Naive thymus-derived CD4-positive, alpha-beta T cell (primary cell): ENCODE results near the gene ABHD4. TPM values are rescaled to one million over a fixed set of nuclear protein-coding genes. Genes with fewer than 3 reads are reported as not detected.
"Not testable (repeated sequence)": the region's sequence is repeated elsewhere in the genome, so short reads cannot be mapped to it uniquely, and the experiment has no call there.

Experiments used
- ATAC-seq: fragments of 150-1000 bp; cut with Tn5 transposase; 2 replicates; pipeline ENCODE4 v1.10.0; 2021; ENCODE audit warnings: mild to moderate bottlenecking, moderate library complexity
- CTCF ChIA-PET: fragments of 350-600 bp; sonication (Branson Sonifier 250); formaldehyde crosslinking; loops from one replicate; lab custom pipeline; 2021; ENCODE audit warnings: antibody characterized with exemption; lab: Charles Lee
- POLR2A ChIA-PET: fragments of 350-600 bp; sonication (Branson Sonifier 250); formaldehyde crosslinking; loops from one replicate; lab custom pipeline; 2021; ENCODE audit warnings: antibody characterized with exemption, inconsistent platforms; lab: Charles Lee
- DNase-seq, 9 donors: peaks; one replicate each; pipeline versions ENCODE4 v3.0.0 to v3.0.0-alpha.2; 2020 to 2022; ENCODE audit warnings: mixed read lengths in 1 of 9
- H3K27ac ChIP-seq: one replicate; pipeline ENCODE4 v1.7.0; 2013; ENCODE audit warnings: mild to moderate bottlenecking, low read depth, low read length, moderate library complexity
- H3K27me3 ChIP-seq, 2 donors: one replicate each; pipeline ENCODE4 v1.7.0; 2013; ENCODE audit warnings: low read length in 2 of 2, mild to moderate bottlenecking in 2 of 2, moderate library complexity in 2 of 2; ENCODE audit not compliant: control insufficient read depth in 2 of 2, insufficient read depth in 2 of 2
- H3K36me3 ChIP-seq, 3 experiments: 1 replicate in 2 of 3; 2 replicates in 1 of 3; pipeline ENCODE4 v1.7.0; 2013; ENCODE audit warnings: low read length in 3 of 3, mild to moderate bottlenecking in 3 of 3, moderate library complexity in 1 of 3; ENCODE audit not compliant: insufficient read depth in 3 of 3, control insufficient read depth in 2 of 3
- H3K4me1 ChIP-seq, 2 donors: one replicate each; pipeline ENCODE4 v1.7.0; 2013; ENCODE audit warnings: low read length in 2 of 2, mild to moderate bottlenecking in 2 of 2, moderate library complexity in 1 of 2; ENCODE audit not compliant: control insufficient read depth in 2 of 2, insufficient read depth in 2 of 2
- H3K4me3 ChIP-seq: 2 replicates; pipeline ENCODE4 v1.7.0; 2013; ENCODE audit warnings: mild to moderate bottlenecking, low read length
- H3K9me3 ChIP-seq, 3 experiments: 1 replicate in 2 of 3; 2 replicates in 1 of 3; pipeline ENCODE4 v1.7.0; 2013; ENCODE audit warnings: low read length in 3 of 3; ENCODE audit not compliant: control insufficient read depth in 2 of 3
- H3K27ac Mint-ChIP-seq, 9 donors: one replicate each; pipeline ENCODE4 v1.8.0; 2020 to 2022; ENCODE audit warnings: mixed read lengths in 9 of 9, mild to moderate bottlenecking in 8 of 9, moderate library complexity in 5 of 9, inconsistent platforms in 2 of 9
- H3K27me3 Mint-ChIP-seq, 5 donors: one replicate each; pipeline ENCODE4 v1.8.0; 2021 to 2022; ENCODE audit warnings: mixed read lengths in 5 of 5, mild to moderate bottlenecking in 1 of 5
- H3K36me3 Mint-ChIP-seq, 5 donors: one replicate each; pipeline ENCODE4 v1.8.0; 2020 to 2022; ENCODE audit warnings: mixed read lengths in 5 of 5, mild to moderate bottlenecking in 3 of 5, inconsistent platforms in 1 of 5
- H3K4me1 Mint-ChIP-seq, 7 donors: one replicate each; pipeline ENCODE4 v1.8.0; 2020 to 2022; ENCODE audit warnings: mixed read lengths in 7 of 7, mild to moderate bottlenecking in 3 of 7, inconsistent platforms in 1 of 7
- H3K4me3 Mint-ChIP-seq, 10 donors: one replicate each; pipeline ENCODE4 v1.8.0; 2020 to 2022; ENCODE audit warnings: mild to moderate bottlenecking in 10 of 10, mixed read lengths in 10 of 10, moderate library complexity in 6 of 10, inconsistent platforms in 2 of 10
- H3K9me3 Mint-ChIP-seq, 11 donors: one replicate each; pipeline ENCODE4 v1.8.0; 2020 to 2022; ENCODE audit warnings: mixed read lengths in 11 of 11, mild to moderate bottlenecking in 4 of 11, inconsistent platforms in 1 of 11, moderate library complexity in 1 of 11
- intact Hi-C, 2 donors: fragments of 100-400 bp; cut with micrococcal nuclease; formaldehyde crosslinking; loops; one replicate each; pipeline ENCODE4 v1.15.1; 2023
- polyA plus RNA-seq, 2 donors: library from polyadenylated mRNA; unstranded; fragments of 300-500 nt; fragmentation: Illumina TruSeq; gene quantifications; one replicate each; pipeline ENCODE4 v1.2.3, GENCODE V29; 2021
- total RNA-seq, 6 experiments: library from RNA in 5 of 6; stranded (reverse) in 5 of 6; gene quantifications; 1 replicate in 5 of 6; 2 replicates in 1 of 6; pipeline ENCODE4 v1.2.3 and lab custom pipeline; 2021 to 2026

The ABHD4 gene
- total and polyA plus RNA-seq, 7 experiments from 2014 or later = 6.7 to 16.3 (median 14.4) TPM

DNA sequence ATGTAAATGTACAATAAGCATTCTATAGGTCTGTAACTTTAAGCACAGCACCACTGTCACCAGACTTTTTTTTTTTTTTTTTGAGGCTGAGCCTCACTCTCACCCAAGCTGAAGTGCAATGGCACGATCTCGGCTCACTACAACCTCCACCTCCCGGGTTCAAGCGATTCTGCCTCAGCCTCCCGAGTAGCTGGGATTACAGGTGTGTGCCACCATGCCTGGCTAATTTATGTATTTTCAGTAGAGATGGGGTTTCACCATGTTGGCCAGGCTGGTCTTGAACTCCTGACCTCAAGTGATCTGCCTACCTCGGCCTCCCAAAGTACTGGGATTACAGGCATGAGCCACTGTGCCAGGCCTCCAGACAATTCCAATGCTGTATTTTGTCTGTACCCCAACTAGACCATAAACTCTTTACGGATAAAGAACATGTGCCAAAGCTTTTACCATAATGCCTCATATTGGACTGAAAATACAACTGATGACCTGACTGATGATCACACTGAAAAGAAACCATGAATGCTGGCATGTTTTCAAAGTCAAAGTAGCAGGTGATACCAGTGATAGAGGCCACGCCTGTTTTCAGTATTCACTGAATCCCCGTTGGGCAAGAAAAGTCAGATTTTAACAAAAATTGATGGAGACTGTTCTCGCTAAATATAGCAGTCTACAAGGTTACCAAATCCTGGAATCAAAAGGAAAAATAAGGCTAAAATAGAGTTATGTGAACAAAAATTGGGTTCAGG lies 10.2 kb upstream of the ABHD4 start:
- peaks cover 0 to 26% (median 12%) of the 10 kb centered on the region in 5 donors for H3K36me3 Mint-ChIP-seq

DNA sequence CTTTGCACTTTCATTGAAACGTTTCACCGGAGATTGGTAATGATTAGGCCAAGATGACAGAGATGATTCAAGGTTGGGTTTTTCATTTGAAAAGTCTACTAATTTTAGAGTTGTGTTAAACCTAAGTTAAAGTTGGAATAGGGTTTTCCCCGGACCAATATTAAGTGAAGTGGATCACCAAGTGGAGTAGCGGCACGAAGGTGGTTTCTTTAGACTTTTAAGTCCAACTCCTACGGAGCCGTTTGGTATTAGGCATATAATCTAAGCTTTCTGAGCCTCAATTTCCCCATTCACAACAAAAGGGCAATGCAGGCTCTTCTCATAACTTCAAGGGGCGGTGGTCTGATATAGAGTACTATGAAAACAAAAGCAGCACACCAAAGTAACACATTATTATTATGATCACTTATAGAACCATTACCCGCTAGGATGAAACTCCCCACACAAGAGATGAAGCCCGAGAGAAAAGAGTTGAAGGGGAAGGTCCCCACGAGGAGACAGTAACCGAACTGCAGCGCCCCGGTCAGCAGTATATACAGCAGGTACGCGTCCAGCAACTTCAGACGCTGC lies 9.5 kb upstream of the ABHD4 start:
- Mint-ChIP-seq H3K36me3 (peaks cover 0 to 21% (median 12%) of the 10 kb centered on the region in 5 donors), H3K4me3 (peak overlapping the region; percentile 83 to 99 (median 96)), H3K27ac (peak overlapping the region; percentile 90 to 100 (median 99)), H3K4me1 (peaks cover 41 to 68% (median 58%) of the 10 kb centered on the region in 7 donors), H3K9me3 (peaks cover 0 to 8% (median 0%) of the 10 kb centered on the region in 11 donors), H3K27me3 (peaks cover 0 to 11% (median 0%) of the 10 kb centered on the region in 5 donors)
- Histone ChIP-seq H3K4me1 (peaks cover 37 to 45% of the 10 kb centered on the region in 2 donors), H3K4me3 (peak overlapping the region; percentile 81), H3K27me3 (no peaks in the 10 kb centered on the region), H3K27ac (peak overlapping the region; percentile 96), H3K36me3 (no peaks in the 10 kb centered on the region), H3K9me3 (no peaks in the 10 kb centered on the region)
- ATAC-seq (no peak), DNase-seq (peak in 2 of 9 donors; percentile 14 to 37)
- ChIA-PET POLR2A (interaction anchor here (0.6 to 6.6 kb wide), 21 partner anchors 7 to 889 kb away, joined by 3 to 82 read pairs (median 6); partner anchors contain the start of genes ABHD4, MRPL52, OXA1L and RBM23), CTCF (interaction anchor here (0.6 to 4.7 kb wide), 14 partner anchors 10 to 739 kb away, joined by 3 to 52 read pairs (median 4); partner anchors contain the start of gene OXA1L)
- intact Hi-C loops = loop anchor here (1.0 to 10.0 kb wide), 25 partner anchors 8 to 1504 kb away; partner anchors contain the start of genes LRP10 (in 2 of the 2), MRPL52 (in 2 of the 2), OXA1L (in 2 of the 2) and PPP1R3E (in 2 of the 2)

More for the DNA sequence above, 10.2 kb upstream of the ABHD4 start:
- peak overlapping the region; percentile 96 for H3K27ac ChIP-seq
- peaks cover 49 to 72% (median 66%) of the 10 kb centered on the region in 7 donors for H3K4me1 Mint-ChIP-seq
- not testable (repeated sequence) for H3K9me3 Mint-ChIP-seq, ATAC-seq, H3K27me3 ChIP-seq, H3K9me3 ChIP-seq, H3K27me3 Mint-ChIP-seq, H3K36me3 ChIP-seq
- ChIA-PET CTCF (interaction anchor here (0.6 to 4.7 kb wide), 5 partner anchors 11 to 519 kb away, joined by 3 to 52 read pairs (median 4); no protein-coding TSS in a partner anchor), POLR2A (interaction anchor here (0.6 to 6.6 kb wide), 12 partner anchors 12 to 890 kb away, joined by 3 to 82 read pairs (median 11); partner anchors contain the start of genes ABHD4, MRPL52 and RBM23)
- peak overlapping the region; percentile 83 to 99 (median 96) for H3K4me3 Mint-ChIP-seq
- intact Hi-C loops = loop anchor here (1.0 to 10.0 kb wide), 14 partner anchors 8 to 1503 kb away; partner anchors contain the start of genes PPP1R3E (in 2 of the 2), CHD8 (in 1 of the 2), LRP10 (in 1 of the 2) and MRPL52 (in 1 of the 2)
- peaks cover 43 to 50% of the 10 kb centered on the region in 2 donors for H3K4me1 ChIP-seq
- peak in 6 of 9 donors; percentile 22 to 56 (median 41) for DNase-seq
- peak overlapping the region; percentile 81 for H3K4me3 ChIP-seq
- peak overlapping the region; percentile 90 to 100 (median 99) for H3K27ac Mint-ChIP-seq

DNA sequence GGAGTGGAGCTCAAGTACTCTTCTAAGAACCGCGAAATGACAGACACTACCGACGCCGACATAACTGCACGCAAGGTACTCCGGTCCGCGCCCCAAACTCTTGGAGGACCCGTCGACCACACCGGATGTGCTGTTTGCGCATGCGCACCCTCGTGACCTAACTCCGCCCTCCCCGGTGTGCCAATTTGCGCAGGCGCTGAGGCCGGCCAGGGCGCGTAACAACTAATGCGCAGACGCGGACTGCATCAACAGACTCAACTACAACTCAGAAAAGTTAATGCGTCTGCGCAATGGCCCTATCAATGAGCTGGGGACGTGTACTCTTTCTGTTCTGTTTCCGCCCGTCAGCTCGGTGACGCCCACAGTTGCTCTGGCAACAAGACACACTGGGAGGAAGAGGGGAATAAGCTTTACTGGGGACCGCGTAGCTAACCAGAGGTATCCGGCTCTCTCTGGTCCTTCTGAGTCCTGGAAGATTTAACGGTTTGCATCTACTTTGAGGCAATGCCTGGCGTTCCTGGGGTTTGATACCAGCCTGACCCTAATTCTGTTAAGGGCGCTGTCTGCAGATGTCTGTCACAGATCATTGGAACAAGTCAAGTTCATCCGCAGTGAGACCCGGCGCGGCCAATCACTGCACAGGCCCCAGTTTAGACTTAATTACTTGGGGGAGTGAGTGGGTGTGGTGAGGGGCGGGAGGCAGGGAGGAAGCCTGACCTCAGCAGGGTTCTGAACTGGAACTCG lies 8.8 kb upstream of the ABHD4 start, which contains the start of gene DAD1:
Gene DAD1 (minus strand): TSS at position 129 of the 744 bp plus-strand sequence. CDS start 67 bp downstream, at position 62.
- intact Hi-C loops = loop anchor here (1.0 to 10.0 kb wide), 23 partner anchors 9 to 1504 kb away; partner anchors contain the start of genes LRP10 (in 2 of the 2), MRPL52 (in 2 of the 2), OXA1L (in 2 of the 2) and PPP1R3E (in 2 of the 2)
- no peaks in the 10 kb centered on the region for H3K9me3 ChIP-seq
- Mint-ChIP-seq H3K9me3 (peaks cover 0 to 8% (median 0%) of the 10 kb centered on the region in 11 donors), H3K4me3 (peak within 1 kb of the TSS; percentile 83 to 99 (median 96)), H3K27ac (peak within 1 kb of the TSS; percentile 90 to 100 (median 99)), H3K36me3 (peaks cover 0 to 19% (median 12%) of the 10 kb centered on the region in 5 donors), H3K4me1 (peaks cover 34 to 62% (median 53%) of the 10 kb centered on the region in 7 donors), H3K27me3 (peaks cover 0 to 17% (median 0%) of the 10 kb centered on the region in 5 donors)
- no peaks in the 10 kb centered on the region for H3K36me3 ChIP-seq
- peak within 1 kb of the TSS; percentile 81 for H3K4me3 ChIP-seq
- ChIA-PET CTCF (interaction anchor here (0.6 to 4.7 kb wide), 15 partner anchors 10 to 740 kb away, joined by 3 to 52 read pairs (median 4); partner anchors contain the start of gene OXA1L), POLR2A (interaction anchor here (0.6 to 6.6 kb wide), 21 partner anchors 8 to 728 kb away, joined by 3 to 82 read pairs (median 6); partner anchors contain the start of genes ABHD4, MRPL52, OXA1L and RBM23)
- peak; percentile 100 for DNase-seq
- peaks cover 30 to 38% of the 10 kb centered on the region in 2 donors for H3K4me1 ChIP-seq
- ATAC-seq = peak; percentile 94
- H3K27me3 ChIP-seq = no peaks in the 10 kb centered on the region
- peak within 1 kb of the TSS; percentile 96 for H3K27ac ChIP-seq

DNA sequence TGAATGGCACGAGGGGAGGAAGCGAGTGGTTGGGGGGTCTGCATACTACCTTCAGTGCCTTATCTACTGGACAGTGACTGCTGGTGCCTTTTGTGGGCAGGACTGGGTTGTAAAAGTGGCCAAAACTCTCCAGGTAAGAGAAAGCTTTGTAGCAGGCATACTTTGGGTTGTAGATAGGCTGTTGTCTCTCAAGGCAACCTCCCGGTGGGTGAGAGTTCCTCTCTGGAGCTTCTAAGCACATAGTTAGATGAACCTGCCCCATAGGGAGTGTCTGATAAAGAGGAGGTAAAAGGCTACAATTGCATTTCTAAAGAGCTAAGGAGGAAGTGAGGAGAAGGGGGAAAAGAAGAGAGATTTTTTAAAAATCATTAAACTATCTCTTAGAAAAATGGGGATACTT lies 4.9 kb upstream of the ABHD4 start:
- no peak for ATAC-seq
- Mint-ChIP-seq H3K27me3 (peaks cover 0 to 22% (median 0%) of the 10 kb centered on the region in 5 donors), H3K4me1 (peaks cover 10 to 31% (median 25%) of the 10 kb centered on the region in 7 donors), H3K27ac (peak overlapping the region in 3 of 9 donors; percentile 19 to 46 (median 38)), H3K9me3 (peaks cover 0 to 8% (median 0%) of the 10 kb centered on the region in 11 donors), H3K36me3 (peaks cover 0 to 2% (median 0%) of the 10 kb centered on the region in 5 donors), H3K4me3 (peak overlapping the region in 1 of 10 donors; percentile 64)
- intact Hi-C loops = no loop called here
- DNase-seq = no peak
- Histone ChIP-seq H3K9me3 (no peaks in the 10 kb centered on the region), H3K27me3 (no peaks in the 10 kb centered on the region), H3K36me3 (peaks cover 0 to 1% (median 0%) of the 10 kb centered on the region in 3 experiments), H3K4me3 (no peak overlapping the region), H3K27ac (no peak overlapping the region), H3K4me1 (peaks cover 7 to 9% of the 10 kb centered on the region in 2 donors)
- ChIA-PET CTCF (interaction anchor here (1.0 to 1.4 kb wide), 3 partner anchors 10 to 260 kb away, joined by 4 to 6 read pairs (median 4); no protein-coding TSS in a partner anchor), POLR2A (interaction anchor here (0.8 to 1.6 kb wide), 2 partner anchors 9 to 10 kb away, joined by 4 read pairs; no protein-coding TSS in a partner anchor)

DNA sequence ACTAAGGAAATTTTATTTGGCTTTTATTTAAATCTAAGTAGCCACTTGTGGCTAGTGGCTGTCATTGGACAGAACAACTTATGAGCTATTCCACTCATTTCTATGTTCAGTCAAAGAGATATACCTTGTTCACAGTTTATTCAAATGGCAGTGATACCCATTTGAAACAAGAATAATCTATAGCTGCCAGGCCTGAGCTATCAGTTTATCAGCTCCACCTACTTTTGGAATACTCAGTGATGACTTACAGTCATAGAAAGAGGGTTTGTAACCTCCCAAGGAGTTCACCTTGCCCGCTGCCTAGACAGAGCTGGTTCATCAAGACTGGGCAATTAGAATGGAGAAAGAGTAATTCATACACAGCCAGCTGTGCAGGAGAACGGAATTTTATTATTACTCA lies 4.5 kb upstream of the ABHD4 start:
- Histone ChIP-seq H3K4me3 (no peak overlapping the region), H3K9me3 (no peaks in the 10 kb centered on the region), H3K27me3 (no peaks in the 10 kb centered on the region), H3K4me1 (peaks cover 5 to 7% of the 10 kb centered on the region in 2 donors), H3K27ac (no peak overlapping the region), H3K36me3 (peaks cover 0 to 5% (median 0%) of the 10 kb centered on the region in 3 experiments)
- intact Hi-C loops = no loop called here
- peaks cover 11 to 32% (median 28%) of the 10 kb centered on the region in 7 donors for H3K4me1 Mint-ChIP-seq
- ChIA-PET CTCF (interaction anchor here (1.0 to 1.4 kb wide), 2 partner anchors 10 to 23 kb away, joined by 4 to 6 read pairs; no protein-coding TSS in a partner anchor), POLR2A (interaction anchor here (0.8 to 1.6 kb wide), 2 partner anchors 9 to 10 kb away, joined by 4 read pairs; no protein-coding TSS in a partner anchor)
- peak overlapping the region in 3 of 9 donors; percentile 14 to 45 (median 19) for H3K27ac Mint-ChIP-seq
- H3K27me3 Mint-ChIP-seq = peaks cover 0 to 22% (median 0%) of the 10 kb centered on the region in 5 donors
- H3K9me3 Mint-ChIP-seq = peaks cover 0 to 7% (median 0%) of the 10 kb centered on the region in 11 donors
- no peak for ATAC-seq
- H3K4me3 Mint-ChIP-seq = no peak overlapping the region
- DNase-seq = no peak
- H3K36me3 Mint-ChIP-seq = no peaks in the 10 kb centered on the region
